Keratinocyte (primary cell): ENCODE results near the gene SLC41A3. TPM values are rescaled to one million over a fixed set of nuclear protein-coding genes. Genes with fewer than 3 reads are reported as not detected.

Source experiments
- DNase-seq: peaks from one replicate; pipeline ENCODE4 v3.0.0-alpha.2; 2011; ENCODE audit warnings: low read depth, missing footprints, low spot score
- FAIRE-seq: peaks from 2 replicates; lab custom pipeline; 2011; peaks lifted over from hg19 to GRCh38; lab: Jason Lieb, UNC
- H2AFZ ChIP-seq: 2 replicates; pipeline ENCODE4 v1.6.0; 2012; ENCODE audit warnings: low read length, control low read depth, inconsistent platforms; ENCODE audit not compliant: control insufficient read depth
- H3K27ac ChIP-seq: 2 replicates; pipeline ENCODE4 v1.5.1; 2011; ENCODE audit warnings: low read length; ENCODE audit not compliant: control insufficient read depth, insufficient read depth
- H3K27me3 ChIP-seq: 3 replicates; pipeline ENCODE4 v1.6.0; 2011; ENCODE audit warnings: low read length; ENCODE audit not compliant: control insufficient read depth, insufficient read depth; ENCODE audit errors: extremely low read depth
- H3K36me3 ChIP-seq, 2 experiments: 2 replicates in 1 of 2; 3 replicates in 1 of 2; pipeline ENCODE4 v1.5.1; 2011; ENCODE audit warnings: low read length in 2 of 2, mild to moderate bottlenecking in 1 of 2; ENCODE audit not compliant: control insufficient read depth in 2 of 2, insufficient read depth in 2 of 2; ENCODE audit errors: extremely low read depth in 1 of 2
- H3K4me1 ChIP-seq: 3 replicates; pipeline ENCODE4 v1.5.1; 2011; ENCODE audit warnings: low read length; ENCODE audit not compliant: control insufficient read depth, insufficient read depth; ENCODE audit errors: extremely low read depth
- H3K4me2 ChIP-seq: 3 replicates; pipeline ENCODE4 v1.6.0; 2011; ENCODE audit warnings: low read depth, low read length; ENCODE audit not compliant: control insufficient read depth, insufficient read depth; ENCODE audit errors: extremely low read depth
- H3K4me3 ChIP-seq, 3 experiments: fragments of 200-600 bp in 1 of 3; sonication (generic) in 1 of 3; 2 replicates in 2 of 3; 3 replicates in 1 of 3; pipeline ENCODE4 v1.5.1; 2011 to 2016; ENCODE audit warnings: low read length in 3 of 3, mild to moderate bottlenecking in 3 of 3, control low read depth in 2 of 3, inconsistent platforms in 1 of 3, low read depth in 1 of 3, mixed read lengths in 1 of 3, mixed run types in 1 of 3, moderate library complexity in 1 of 3; ENCODE audit not compliant: control insufficient read depth in 2 of 3, insufficient read depth in 2 of 3; ENCODE audit errors: extremely low read depth in 1 of 3
- H3K79me2 ChIP-seq: 2 replicates; pipeline ENCODE4 v1.6.0; 2012; ENCODE audit warnings: low read length; ENCODE audit not compliant: control insufficient read depth, insufficient read depth
- H3K9ac ChIP-seq: 3 replicates; pipeline ENCODE4 v1.6.0; 2011; ENCODE audit warnings: low read length; ENCODE audit not compliant: control insufficient read depth, insufficient read depth; ENCODE audit errors: extremely low read depth
- H3K9me1 ChIP-seq: 3 replicates; pipeline ENCODE4 v1.6.0; 2011; ENCODE audit warnings: low read length; ENCODE audit not compliant: control insufficient read depth, insufficient read depth; ENCODE audit errors: extremely low read depth
- H3K9me3 ChIP-seq: 2 replicates; pipeline ENCODE4 v1.5.1; 2012; ENCODE audit warnings: low read depth, low read length; ENCODE audit not compliant: control insufficient read depth
- H4K20me1 ChIP-seq: 3 replicates; pipeline ENCODE4 v1.6.0; 2011; ENCODE audit warnings: low read length; ENCODE audit not compliant: control insufficient read depth, insufficient read depth; ENCODE audit errors: extremely low read depth
- EZH2 ChIP-seq: IDR thresholded peaks from one replicate; pipeline ENCODE4 v1.6.1; 2012; ENCODE audit warnings: inconsistent platforms, mild to moderate bottlenecking, low read length, moderate library complexity
- dilution Hi-C: fragments of 300-500 bp; cut with MboI; formaldehyde crosslinking; loops from one replicate; pipeline ENCODE4 v1.7.0; 2020; ENCODE audit warnings: low sequenced_read_pairs; ENCODE audit not compliant: extremely low pct_ligation_motif_present
- polyA plus RNA-seq, 5 experiments: library from polyadenylated mRNA; depleted of rRNA in 3 of 5; stranded (reverse) in 3 of 5; stranded (forward) in 1 of 5; unstranded in 1 of 5; fragments of >200 nt; gene quantifications; 1 replicate in 1 of 5; 2 replicates in 3 of 5; 3 replicates in 1 of 5; pipeline versions ENCODE4 v1.2.1 to v1.2.3, GENCODE V29; 2011 to 2012; ENCODE audit warnings: missing spikeins in 2 of 5, low read depth in 1 of 5, low replicate concordance in 1 of 5
- TF ChIP-seq, protein P1 (sequence below), 3 experiments: IDR thresholded peaks in 1 of 3; conservative IDR thresholded peaks in 1 of 3; optimal IDR thresholded peaks in 1 of 3; 2 replicates in 2 of 3; 3 replicates in 1 of 3; pipeline versions ENCODE3 to v1.5.1; 2011; ENCODE audit warnings: low read length in 3 of 3, mild to moderate bottlenecking in 3 of 3, moderate library complexity in 2 of 3, control low read depth in 1 of 3, inconsistent platforms in 1 of 3; ENCODE audit not compliant: insufficient read depth in 2 of 3; ENCODE audit errors: extremely low read depth in 1 of 3

Gene SLC41A3
- polyA plus RNA-seq, 1 donor (not counting 4 experiments of a cell fraction or from before 2014, with no cell fraction given), result 30.2 TPM

DNA sequence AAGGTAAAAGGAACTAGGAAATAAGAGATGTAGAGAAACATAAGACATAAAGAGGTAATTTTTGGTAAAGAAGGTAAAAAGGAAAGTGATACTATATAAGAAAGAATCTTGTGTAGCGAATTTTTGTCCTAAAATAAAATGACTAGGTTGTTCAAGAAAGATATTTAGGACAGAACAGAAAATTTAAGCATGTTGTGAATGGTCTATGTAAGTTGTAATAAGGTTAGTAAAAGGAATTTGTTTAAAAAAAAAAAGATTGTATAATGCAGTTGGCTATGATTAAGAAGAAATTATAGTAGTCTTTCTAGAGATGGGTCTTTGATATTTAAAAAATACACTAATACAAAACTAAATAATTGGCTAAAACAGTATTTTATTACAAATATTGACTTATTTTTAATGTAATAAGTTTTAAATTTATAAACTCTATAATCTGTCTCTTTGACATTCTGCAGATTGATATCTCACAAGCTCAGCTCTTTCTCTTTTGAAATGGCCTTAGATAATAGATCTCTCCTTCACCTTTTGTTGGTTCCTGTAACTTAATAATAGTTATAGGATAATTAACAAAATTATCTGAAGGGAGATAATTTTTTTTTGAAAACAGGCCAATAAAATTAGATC is 3.7 kb upstream of the SLC41A3 start:
- no peak overlapping the region for H3K9ac ChIP-seq
- H3K9me1 ChIP-seq, result no peaks in the 10 kb centered on the region
- no peaks in the 10 kb centered on the region for H3K79me2 ChIP-seq
- no peaks in the 10 kb centered on the region for H3K36me3 ChIP-seq
- no peak overlapping the region for H3K4me2 ChIP-seq
- H2AFZ ChIP-seq, result no peak overlapping the region
- peaks cover 11% of the 10 kb centered on the region for H3K4me1 ChIP-seq
- no peaks in the 10 kb centered on the region for H4K20me1 ChIP-seq
- no peaks in the 10 kb centered on the region for H3K9me3 ChIP-seq
- H3K27ac ChIP-seq, result no peak overlapping the region
- DNase-seq, result no peak
- no peak for TF ChIP-seq EZH2
- TF ChIP-seq, protein P1, sequence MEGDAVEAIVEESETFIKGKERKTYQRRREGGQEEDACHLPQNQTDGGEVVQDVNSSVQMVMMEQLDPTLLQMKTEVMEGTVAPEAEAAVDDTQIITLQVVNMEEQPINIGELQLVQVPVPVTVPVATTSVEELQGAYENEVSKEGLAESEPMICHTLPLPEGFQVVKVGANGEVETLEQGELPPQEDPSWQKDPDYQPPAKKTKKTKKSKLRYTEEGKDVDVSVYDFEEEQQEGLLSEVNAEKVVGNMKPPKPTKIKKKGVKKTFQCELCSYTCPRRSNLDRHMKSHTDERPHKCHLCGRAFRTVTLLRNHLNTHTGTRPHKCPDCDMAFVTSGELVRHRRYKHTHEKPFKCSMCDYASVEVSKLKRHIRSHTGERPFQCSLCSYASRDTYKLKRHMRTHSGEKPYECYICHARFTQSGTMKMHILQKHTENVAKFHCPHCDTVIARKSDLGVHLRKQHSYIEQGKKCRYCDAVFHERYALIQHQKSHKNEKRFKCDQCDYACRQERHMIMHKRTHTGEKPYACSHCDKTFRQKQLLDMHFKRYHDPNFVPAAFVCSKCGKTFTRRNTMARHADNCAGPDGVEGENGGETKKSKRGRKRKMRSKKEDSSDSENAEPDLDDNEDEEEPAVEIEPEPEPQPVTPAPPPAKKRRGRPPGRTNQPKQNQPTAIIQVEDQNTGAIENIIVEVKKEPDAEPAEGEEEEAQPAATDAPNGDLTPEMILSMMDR (optimal IDR thresholded peaks at IDR 0.05 in 1 of 3, IDR thresholded peaks at IDR 0.05 in 1 of 3, conservative IDR thresholded peaks at IDR 0.05 in 1 of 3; ENCODE audit: extremely low read depth in 1 of 3, insufficient read depth in 2 of 3, low read length in 3 of 3), result no peak
- dilution Hi-C loops, result no loop called here
- no peak overlapping the region for H3K4me3 ChIP-seq
- no peaks in the 10 kb centered on the region for H3K27me3 ChIP-seq
- no peak for FAIRE-seq

DNA sequence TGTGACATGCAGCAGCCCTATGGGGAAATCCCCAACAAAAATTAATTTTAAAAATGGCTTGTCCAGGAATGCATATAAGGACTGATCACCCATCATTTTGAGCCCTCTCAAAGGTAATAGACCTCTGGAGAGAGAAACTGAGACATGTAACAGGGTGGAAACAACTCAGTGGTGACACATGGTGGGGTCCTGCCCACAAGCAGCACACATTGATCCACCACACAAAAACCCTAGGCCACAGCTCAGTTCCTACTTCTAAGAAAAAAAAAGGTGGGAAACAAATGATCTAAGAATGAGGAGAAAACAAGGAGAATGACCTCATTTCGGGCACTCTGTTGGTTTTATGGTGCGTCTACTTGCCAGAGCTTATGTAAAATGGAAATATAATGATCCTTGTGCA is 1.9 kb upstream of the SLC41A3 start:
- Histone ChIP-seq H3K4me2 (no peak overlapping the region), H3K79me2 (no peaks in the 10 kb centered on the region), H3K9me3 (no peaks in the 10 kb centered on the region), H2AFZ (no peak overlapping the region), H3K9me1 (no peaks in the 10 kb centered on the region), H3K36me3 (no peaks in the 10 kb centered on the region), H3K4me1 (peaks cover 19% of the 10 kb centered on the region), H3K27ac (no peak overlapping the region), H4K20me1 (no peaks in the 10 kb centered on the region), H3K27me3 (no peaks in the 10 kb centered on the region), H3K9ac (no peak overlapping the region), H3K4me3 (no peak overlapping the region)
- no peak for TF ChIP-seq EZH2
- TF ChIP-seq, protein P1 (optimal IDR thresholded peaks at IDR 0.05 in 1 of 3, IDR thresholded peaks at IDR 0.05 in 1 of 3, conservative IDR thresholded peaks at IDR 0.05 in 1 of 3; ENCODE audit: extremely low read depth in 1 of 3, insufficient read depth in 2 of 3, low read length in 3 of 3), result no peak
- dilution Hi-C loops, result no loop called here
- FAIRE-seq (no peak), DNase-seq (no peak)
